ENCODE results near the gene IRF2BPL. TPM values are rescaled to one million over a fixed set of nuclear protein-coding genes. Genes with fewer than 3 reads are reported as not detected.
A peak's percentile ranks its signal among the peaks of the same experiment; 100 is the strongest.
"Not testable (repeated sequence)": the region's sequence is repeated elsewhere in the genome, so short reads cannot be mapped to it uniquely, and the experiment has no call there.

IRF2BPL gene
- total RNA-seq, 1 donor from 2014 or later = 68.1 TPM

DNA sequence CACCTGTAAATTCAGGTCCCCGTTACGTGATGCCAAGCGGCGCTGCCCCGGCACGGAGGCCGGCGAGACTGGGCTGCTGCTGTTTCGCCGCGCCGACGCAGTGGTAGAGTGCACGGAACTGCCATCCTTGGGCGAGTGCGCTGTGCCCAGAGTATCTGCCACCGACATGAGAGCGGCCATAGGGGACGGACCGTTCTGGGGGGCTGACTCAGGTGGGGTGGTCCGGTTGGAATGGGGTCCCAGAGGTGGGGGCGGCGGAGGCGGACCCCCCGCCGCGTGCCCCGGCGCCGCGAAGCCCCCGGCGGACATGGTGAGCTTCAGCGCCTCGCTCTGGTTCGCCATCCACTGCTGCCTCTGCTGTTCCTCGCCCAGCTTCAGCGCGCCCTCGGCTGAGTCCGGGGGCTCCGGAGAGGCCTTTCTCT is 2.8 kb downstream of the IRF2BPL start:
- peaks cover 16 to 45% of the 10 kb centered on the region in 2 donors for H3K4me1 ChIP-seq

GRCh38 chr14:77024171-77024691 is 4.3 kb downstream of the IRF2BPL start:
- Histone ChIP-seq H3K4me3 (peak overlapping the region; percentile 27 to 91), H3K4me1 (peaks cover 16 to 30% of the 10 kb centered on the region in 2 donors), H3K27ac (peak overlapping the region in 1 of 2 donors; percentile 56), H3K27me3 (no peaks in the 10 kb centered on the region), H3K9me3 (no peaks in the 10 kb centered on the region), H3K36me3 (peaks cover 0 to 11% of the 10 kb centered on the region in 2 donors)
- intact Hi-C loops (cut with DNase I) = no loop called here
- TF ChIP-seq CTCF (IDR thresholded peaks at IDR 0.05) = no peak
- DNase-seq (ENCODE audit: low spot score in 2 of 2) = no peak

More for the DNA sequence above, 2.8 kb downstream of the IRF2BPL start:
- Histone ChIP-seq H3K9me3 (no peaks in the 10 kb centered on the region), H3K4me3 (peak overlapping the region; percentile 91 to 92), H3K36me3 (peaks cover 0 to 11% of the 10 kb centered on the region in 2 donors), H3K27me3 (no peaks in the 10 kb centered on the region), H3K27ac (peak overlapping the region; percentile 99 to 100)
- no peak for TF ChIP-seq CTCF (IDR thresholded peaks at IDR 0.05)
- DNase-seq (ENCODE audit: low spot score in 2 of 2) = no peak
- intact Hi-C loops (cut with DNase I) = loop anchor here (2.0 kb wide), 1 partner anchor 17 kb away; no protein-coding TSS in a partner anchor

DNA sequence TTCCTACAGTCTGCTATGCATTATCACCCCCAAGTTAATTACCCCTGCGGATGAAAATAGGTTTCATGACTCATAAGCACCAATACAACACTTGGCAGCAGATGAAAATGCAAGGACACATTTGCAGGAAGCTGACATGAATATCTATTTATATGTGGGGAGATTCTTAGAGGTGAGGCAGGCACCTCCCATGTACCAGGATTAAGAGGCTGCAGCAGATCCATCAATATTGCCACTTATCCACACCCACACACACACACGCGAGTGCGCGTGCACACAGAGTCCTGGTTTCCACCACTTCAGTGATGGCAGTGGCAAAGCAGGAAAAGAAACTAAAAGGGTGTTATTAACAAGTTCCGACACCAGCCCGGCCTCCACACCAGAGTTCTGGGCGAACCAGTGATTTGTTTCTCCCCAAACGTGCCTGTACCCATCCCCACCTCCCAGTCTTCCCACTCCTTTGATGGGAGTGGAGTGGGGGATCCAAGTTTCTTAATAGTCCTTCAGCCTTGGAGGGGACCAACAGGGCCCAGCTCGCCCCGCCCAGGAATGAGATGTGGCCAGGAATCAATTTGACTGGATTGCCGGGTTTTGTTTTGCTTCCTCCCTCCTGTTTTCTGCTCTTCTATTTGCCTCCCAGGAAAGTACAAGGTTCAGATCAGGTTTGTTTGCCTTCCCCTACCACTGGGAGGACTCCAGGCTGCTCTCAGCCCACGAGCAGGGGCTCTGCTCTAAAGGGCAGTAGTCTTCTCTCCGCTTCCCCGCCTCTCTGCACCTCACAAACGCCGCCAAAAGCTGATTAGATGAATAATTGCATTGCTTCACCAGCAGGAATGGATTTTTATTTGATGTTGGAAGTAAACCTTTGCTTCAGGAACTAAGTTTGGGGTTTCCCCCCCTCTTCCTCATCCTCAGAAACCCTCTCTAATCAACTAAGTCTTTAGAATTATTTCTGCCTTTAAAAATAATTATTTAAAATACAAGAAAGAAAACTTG is 5.2 kb downstream of the IRF2BPL start:
- H3K27me3 ChIP-seq = no peaks in the 10 kb centered on the region
- peak overlapping the region in 1 of 2 donors; percentile 91 for H3K4me3 ChIP-seq
- H3K36me3 ChIP-seq = peaks cover 0 to 11% of the 10 kb centered on the region in 2 donors
- DNase-seq (ENCODE audit: low spot score in 2 of 2) = no peak
- peaks cover 16 to 27% of the 10 kb centered on the region in 2 donors for H3K4me1 ChIP-seq
- TF ChIP-seq CTCF (IDR thresholded peaks at IDR 0.05) = peak in 1 of 3 experiments; percentile 20
- no peaks in the 10 kb centered on the region for H3K9me3 ChIP-seq
- H3K27ac ChIP-seq = peak overlapping the region; percentile 33 to 56
- intact Hi-C loops (cut with DNase I) = no loop called here

DNA sequence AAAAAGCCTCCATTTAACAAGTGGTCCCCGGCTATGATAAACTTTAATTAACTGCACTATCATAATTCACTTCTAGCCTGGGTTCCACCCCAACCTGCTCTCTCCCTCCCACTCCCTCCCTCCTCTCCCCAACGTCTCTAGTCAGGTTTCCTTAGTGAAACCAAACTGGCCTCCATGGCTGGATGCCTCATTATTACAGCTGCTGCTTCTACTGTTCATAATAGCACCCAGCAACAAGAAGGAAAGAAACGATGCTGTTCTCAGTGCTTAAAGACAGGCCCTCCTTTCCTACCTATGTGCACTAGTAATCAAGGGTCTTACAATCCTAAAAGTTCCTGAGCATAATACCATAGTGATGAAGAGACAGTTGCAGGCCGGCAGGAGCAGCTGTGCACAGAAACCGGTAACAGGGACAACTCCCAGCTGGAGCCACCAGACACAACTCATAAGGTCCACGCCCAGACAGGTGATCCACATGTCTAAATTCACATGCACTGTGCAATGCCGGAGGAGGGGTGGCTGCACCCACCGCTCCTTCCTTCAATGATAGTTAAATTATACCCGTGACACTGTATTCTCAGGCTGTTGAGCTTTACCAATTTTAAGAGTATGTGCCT is 6.2 kb downstream of the IRF2BPL start:
- Histone ChIP-seq H3K36me3 (peaks cover 0 to 11% of the 10 kb centered on the region in 2 donors), H3K4me1 (peaks cover 16 to 27% of the 10 kb centered on the region in 2 donors), H3K27me3 (no peaks in the 10 kb centered on the region), H3K27ac (peak overlapping the region in 1 of 2 donors; percentile 15), H3K9me3 (no peaks in the 10 kb centered on the region), H3K4me3 (no peak overlapping the region)
- intact Hi-C loops (cut with DNase I) = no loop called here
- no peak for TF ChIP-seq CTCF (IDR thresholded peaks at IDR 0.05)
- no peak for DNase-seq (ENCODE audit: low spot score in 2 of 2)

GRCh38 chr14:77021424-77021823 is 7.1 kb downstream of the IRF2BPL start:
- H3K4me3 ChIP-seq; DNase-seq (ENCODE audit: low spot score in 2 of 2); H3K27ac ChIP-seq; intact Hi-C loops (cut with DNase I); H3K9me3 ChIP-seq; H3K27me3 ChIP-seq: not testable (repeated sequence)
- Histone ChIP-seq H3K4me1 (peaks cover 16 to 27% of the 10 kb centered on the region in 2 donors), H3K36me3 (peaks cover 0 to 11% of the 10 kb centered on the region in 2 donors)

Measured in ascending aorta (tissue), 2 donors.